Measurements from ENCODE around the gene EMC9. TPM values are rescaled to one million over a fixed set of nuclear protein-coding genes. Genes with fewer than 3 reads are reported as not detected.

The EMC9 gene
- total and polyA plus RNA-seq, 9 donors = 5.1 to 30.7 (median 17.3) TPM

DNA sequence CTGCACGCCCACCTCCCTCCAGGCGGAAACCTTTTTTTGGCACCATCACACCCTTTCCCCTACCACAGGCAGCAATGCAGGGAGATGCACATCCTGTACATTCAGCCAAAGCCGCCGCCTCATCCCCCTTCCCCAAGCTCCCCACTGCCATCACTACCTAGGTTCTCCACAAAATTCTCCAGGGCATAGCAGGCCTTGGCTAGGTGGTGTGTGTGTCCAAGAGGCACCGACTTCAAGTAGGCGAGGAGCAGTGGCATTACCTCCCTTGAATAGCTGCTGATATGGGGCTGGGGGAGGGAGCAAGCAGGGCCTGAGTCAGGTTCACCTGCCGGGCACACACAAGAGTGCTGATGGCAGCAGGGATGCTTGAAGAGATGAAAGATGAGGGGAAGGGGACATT, 43.6 kb upstream of the EMC9 start:
- Histone ChIP-seq H3K27ac (no peak overlapping the region), H3K4me1 (ENCODE audit: insufficient read depth) (peaks cover 2% of the 10 kb centered on the region), H3K36me3 (no peaks in the 10 kb centered on the region), H3K27me3 (no peaks in the 10 kb centered on the region), H3K9me3 (no peaks in the 10 kb centered on the region), H3K4me3 (no peak overlapping the region)
- DNase-seq = no peak
- intact Hi-C loops (cut with DNase I) = no loop called here
- 90 to 96% (median 91%) methylated on average over 7 of the region's 7 CpGs for WGBS, 3 donors
- TF ChIP-seq CTCF (IDR thresholded peaks at IDR 0.05) = no peak
- TF ChIP-seq EP300 (IDR thresholded peaks at IDR 0.05) = no peak
- TF ChIP-seq POLR2A (IDR thresholded peaks at IDR 0.05) = no peak

- Histone ChIP-seq H3K4me1 (ENCODE audit: insufficient read depth) (peaks cover 2% of the 10 kb centered on the region), H3K27me3 (no peaks in the 10 kb centered on the region), H3K4me3 (no peak overlapping the region), H3K9me3 (no peaks in the 10 kb centered on the region), H3K27ac (no peak overlapping the region), H3K36me3 (no peaks in the 10 kb centered on the region)
- WGBS, 3 donors = 80 to 83% (median 82%) methylated on average over 19 of the region's 19 CpGs
- intact Hi-C loops (cut with DNase I) = no loop called here
- TF ChIP-seq CTCF (IDR thresholded peaks at IDR 0.05) (no peak), POLR2A (IDR thresholded peaks at IDR 0.05) (no peak), EP300 (IDR thresholded peaks at IDR 0.05) (no peak)
- no peak for DNase-seq
Observed at GRCh38 chr14:24184104-24184970, 42.9 kb upstream of the EMC9 start.

DNA sequence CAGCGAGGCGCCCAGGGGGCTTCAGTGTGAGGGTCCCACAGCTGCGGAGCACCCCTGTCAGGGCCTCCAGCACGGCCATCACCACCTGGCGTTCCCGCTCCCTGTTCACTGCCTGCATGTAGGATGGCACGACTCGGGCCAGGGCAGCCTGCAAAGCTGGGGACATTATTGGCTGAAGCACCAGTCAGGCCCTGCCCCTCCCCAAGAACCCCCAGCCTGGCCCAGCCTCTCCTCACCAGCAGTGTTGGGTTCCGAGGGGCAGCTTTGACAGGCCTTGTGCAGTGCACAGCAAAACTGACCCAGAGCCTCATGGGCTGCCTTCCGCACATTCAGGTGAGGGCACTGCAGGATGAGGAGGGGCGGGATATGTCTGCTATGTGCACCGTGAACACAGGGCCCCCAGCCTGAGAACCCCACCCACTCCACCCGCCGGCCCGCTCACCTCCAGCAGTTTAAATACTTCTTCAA, 41.7 kb upstream of the EMC9 start:
- no peaks in the 10 kb centered on the region for H3K36me3 ChIP-seq
- no peak for DNase-seq
- intact Hi-C loops (cut with DNase I) = no loop called here
- no peak for TF ChIP-seq EP300 (IDR thresholded peaks at IDR 0.05)
- no peak for TF ChIP-seq POLR2A (IDR thresholded peaks at IDR 0.05)
- TF ChIP-seq CTCF (IDR thresholded peaks at IDR 0.05) = no peak
- no peak overlapping the region for H3K27ac ChIP-seq
- no peaks in the 10 kb centered on the region for H3K9me3 ChIP-seq
- WGBS, 3 donors = 86 to 88% (median 87%) methylated on average over 14 to 15 of the region's 15 CpGs
- peaks cover 2% of the 10 kb centered on the region for H3K4me1 ChIP-seq (ENCODE audit: insufficient read depth)
- H3K4me3 ChIP-seq = no peak overlapping the region
- H3K27me3 ChIP-seq = no peaks in the 10 kb centered on the region

GRCh38 chr14:24182110-24182882, 40.9 kb upstream of the EMC9 start:
- intact Hi-C loops (cut with DNase I) = no loop called here
- Histone ChIP-seq H3K27me3 (no peaks in the 10 kb centered on the region), H3K36me3 (no peaks in the 10 kb centered on the region), H3K4me3 (no peak overlapping the region), H3K4me1 (ENCODE audit: insufficient read depth) (no peaks in the 10 kb centered on the region), H3K27ac (no peak overlapping the region), H3K9me3 (no peaks in the 10 kb centered on the region)
- TF ChIP-seq EP300 (IDR thresholded peaks at IDR 0.05) = no peak
- no peak for TF ChIP-seq CTCF (IDR thresholded peaks at IDR 0.05)
- no peak for DNase-seq
- WGBS, 3 donors = 80 to 83% (median 81%) methylated on average over 14 of the region's 14 CpGs
